SH-SY5Y (cell line): Measurements from ENCODE around the gene MCEMP1.

Experiments used
- GATA2 ChIP-seq: IDR thresholded peaks from 2 replicates; pipeline ENCODE4 v1.6.1; 2011; ENCODE audit warnings: mild to moderate bottlenecking, low read depth, low read length
- GATA3 ChIP-seq: IDR thresholded peaks from 2 replicates; pipeline ENCODE4 v1.6.1; 2011; ENCODE audit warnings: low read depth, mild to moderate bottlenecking, low read length, moderate library complexity

- TF ChIP-seq GATA2, result no peak
- no peak for TF ChIP-seq GATA3
Measured at GRCh38 chr19:7692417-7693088, 15.7 kb downstream of the MCEMP1 start.
